Astrocyte of the cerebellum (primary cell): ENCODE data around the gene R3HDM2.

Source experiments
- DNase-seq: peaks from one replicate; pipeline ENCODE4 v3.0.0-alpha.2; 2011; ENCODE audit warnings: low read depth
- H3K4me3 ChIP-seq: 2 replicates; pipeline ENCODE4 v1.5.1; 2011; ENCODE audit warnings: mild to moderate bottlenecking, low read depth, low read length, moderate library complexity
- in situ Hi-C: cut with HindIII; loops from 2 replicates; pipeline ENCODE4 v1.10.0; 2017; ENCODE audit warnings: low sequenced_read_pairs
- TF ChIP-seq, protein P1 (sequence below): IDR thresholded peaks from 2 replicates; pipeline ENCODE4 v1.5.1; 2012; ENCODE audit warnings: low read length, low read depth, moderate library complexity, mild to moderate bottlenecking; ENCODE audit errors: missing control alignments

R3HDM2 gene

DNA sequence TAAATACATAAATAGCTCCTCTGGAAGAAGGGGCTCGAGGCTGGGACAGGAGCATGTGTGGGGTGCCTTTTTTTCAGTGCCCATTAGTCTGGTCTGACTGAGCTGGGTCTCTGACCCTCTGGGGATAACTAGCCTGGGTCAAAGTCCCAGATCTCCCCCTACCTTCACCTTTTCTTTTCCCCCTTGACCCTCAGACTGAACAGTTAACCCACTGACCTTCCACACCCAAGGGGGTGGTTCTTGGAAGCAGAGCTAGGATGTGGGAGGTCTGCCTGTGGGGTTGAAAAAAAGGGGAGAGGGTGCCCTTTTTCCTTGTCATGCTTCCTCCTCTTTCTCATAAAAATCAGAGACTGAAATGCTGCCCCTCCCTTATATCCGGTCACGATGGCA, 27.8 kb upstream of the R3HDM2 start:
- H3K4me3 ChIP-seq = peak overlapping the region; percentile 51
- DNase-seq = no peak
- in situ Hi-C loops = loop anchor here (25.0 kb wide), 1 partner anchor 146 kb away; no protein-coding TSS in a partner anchor
- TF ChIP-seq, protein P1, sequence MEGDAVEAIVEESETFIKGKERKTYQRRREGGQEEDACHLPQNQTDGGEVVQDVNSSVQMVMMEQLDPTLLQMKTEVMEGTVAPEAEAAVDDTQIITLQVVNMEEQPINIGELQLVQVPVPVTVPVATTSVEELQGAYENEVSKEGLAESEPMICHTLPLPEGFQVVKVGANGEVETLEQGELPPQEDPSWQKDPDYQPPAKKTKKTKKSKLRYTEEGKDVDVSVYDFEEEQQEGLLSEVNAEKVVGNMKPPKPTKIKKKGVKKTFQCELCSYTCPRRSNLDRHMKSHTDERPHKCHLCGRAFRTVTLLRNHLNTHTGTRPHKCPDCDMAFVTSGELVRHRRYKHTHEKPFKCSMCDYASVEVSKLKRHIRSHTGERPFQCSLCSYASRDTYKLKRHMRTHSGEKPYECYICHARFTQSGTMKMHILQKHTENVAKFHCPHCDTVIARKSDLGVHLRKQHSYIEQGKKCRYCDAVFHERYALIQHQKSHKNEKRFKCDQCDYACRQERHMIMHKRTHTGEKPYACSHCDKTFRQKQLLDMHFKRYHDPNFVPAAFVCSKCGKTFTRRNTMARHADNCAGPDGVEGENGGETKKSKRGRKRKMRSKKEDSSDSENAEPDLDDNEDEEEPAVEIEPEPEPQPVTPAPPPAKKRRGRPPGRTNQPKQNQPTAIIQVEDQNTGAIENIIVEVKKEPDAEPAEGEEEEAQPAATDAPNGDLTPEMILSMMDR = no peak

DNA sequence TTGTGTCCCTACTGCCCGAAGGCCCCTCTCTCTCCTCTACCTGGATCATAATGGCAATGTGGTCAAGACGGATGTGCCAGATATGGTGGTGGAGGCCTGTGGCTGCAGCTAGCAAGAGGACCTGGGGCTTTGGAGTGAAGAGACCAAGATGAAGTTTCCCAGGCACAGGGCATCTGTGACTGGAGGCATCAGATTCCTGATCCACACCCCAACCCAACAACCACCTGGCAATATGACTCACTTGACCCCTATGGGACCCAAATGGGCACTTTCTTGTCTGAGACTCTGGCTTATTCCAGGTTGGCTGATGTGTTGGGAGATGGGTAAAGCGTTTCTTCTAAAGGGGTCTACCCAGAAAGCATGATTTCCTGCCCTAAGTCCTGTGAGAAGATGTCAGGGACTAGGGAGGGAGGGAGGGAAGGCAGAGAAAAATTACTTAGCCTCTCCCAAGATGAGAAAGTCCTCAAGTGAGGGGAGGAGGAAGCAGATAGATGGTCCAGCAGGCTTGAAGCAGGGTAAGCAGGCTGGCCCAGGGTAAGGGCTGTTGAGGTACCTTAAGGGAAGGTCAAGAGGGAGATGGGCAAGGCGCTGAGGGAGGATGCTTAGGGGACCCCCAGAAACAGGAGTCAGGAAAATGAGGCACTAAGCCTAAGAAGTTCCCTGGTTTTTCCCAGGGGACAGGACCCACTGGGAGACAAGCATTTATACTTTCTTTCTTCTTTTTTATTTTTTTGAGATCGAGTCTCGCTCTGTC, 26.1 kb upstream of the R3HDM2 start:
- no peak overlapping the region for H3K4me3 ChIP-seq
- TF ChIP-seq, protein P1 = no peak
- in situ Hi-C loops = loop anchor here (25.0 kb wide), 1 partner anchor 145 kb away; no protein-coding TSS in a partner anchor
- no peak for DNase-seq

DNA sequence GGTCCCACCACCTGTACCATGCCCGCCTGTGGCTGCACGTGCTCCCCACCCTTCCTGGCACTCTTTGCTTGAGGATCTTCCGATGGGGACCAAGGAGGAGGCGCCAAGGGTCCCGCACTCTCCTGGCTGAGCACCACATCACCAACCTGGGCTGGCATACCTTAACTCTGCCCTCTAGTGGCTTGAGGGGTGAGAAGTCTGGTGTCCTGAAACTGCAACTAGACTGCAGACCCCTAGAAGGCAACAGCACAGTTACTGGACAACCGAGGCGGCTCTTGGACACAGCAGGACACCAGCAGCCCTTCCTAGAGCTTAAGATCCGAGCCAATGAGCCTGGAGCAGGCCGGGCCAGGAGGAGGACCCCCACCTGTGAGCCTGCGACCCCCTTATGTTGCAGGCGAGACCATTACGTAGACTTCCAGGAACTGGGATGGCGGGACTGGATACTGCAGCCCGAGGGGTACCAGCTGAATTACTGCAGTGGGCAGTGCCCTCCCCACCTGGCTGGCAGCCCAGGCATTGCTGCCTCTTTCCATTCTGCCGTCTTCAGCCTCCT, 25.4 kb upstream of the R3HDM2 start:
- TF ChIP-seq, protein P1 = peak; percentile 69
- in situ Hi-C loops = loop anchor here (25.0 kb wide), 1 partner anchor 144 kb away; no protein-coding TSS in a partner anchor
- H3K4me3 ChIP-seq = no peak overlapping the region
- DNase-seq = no peak

DNA sequence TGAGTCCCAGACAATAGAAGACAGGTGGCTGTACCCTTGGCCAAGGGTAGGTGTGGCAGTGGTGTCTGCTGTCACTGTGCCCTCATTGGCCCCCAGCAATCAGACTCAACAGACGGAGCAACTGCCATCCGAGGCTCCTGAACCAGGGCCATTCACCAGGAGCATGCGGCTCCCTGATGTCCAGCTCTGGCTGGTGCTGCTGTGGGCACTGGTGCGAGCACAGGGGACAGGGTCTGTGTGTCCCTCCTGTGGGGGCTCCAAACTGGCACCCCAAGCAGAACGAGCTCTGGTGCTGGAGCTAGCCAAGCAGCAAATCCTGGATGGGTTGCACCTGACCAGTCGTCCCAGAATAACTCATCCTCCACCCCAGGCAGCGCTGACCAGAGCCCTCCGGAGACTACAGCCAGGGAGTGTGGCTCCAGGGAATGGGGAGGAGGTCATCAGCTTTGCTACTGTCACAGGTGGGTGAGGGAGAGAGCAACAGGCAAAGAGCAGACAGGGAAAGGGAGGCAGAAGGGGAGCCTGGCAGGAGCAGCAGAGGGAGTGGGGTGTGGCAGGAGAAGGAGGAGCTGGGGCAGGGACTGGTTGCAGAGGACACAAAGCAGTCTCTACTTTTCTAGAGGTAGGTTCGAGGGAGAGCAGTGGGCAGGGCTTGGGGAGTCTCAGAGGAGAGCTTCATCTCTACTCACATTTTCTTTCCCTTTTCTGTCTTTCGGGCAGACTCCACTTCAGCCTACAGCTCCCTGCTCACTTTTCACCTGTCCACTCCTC, 24.7 kb upstream of the R3HDM2 start:
- in situ Hi-C loops = loop anchor here (25.0 kb wide), 1 partner anchor 143 kb away; no protein-coding TSS in a partner anchor
- TF ChIP-seq, protein P1 = no peak
- H3K4me3 ChIP-seq = no peak overlapping the region
- no peak for DNase-seq

DNA sequence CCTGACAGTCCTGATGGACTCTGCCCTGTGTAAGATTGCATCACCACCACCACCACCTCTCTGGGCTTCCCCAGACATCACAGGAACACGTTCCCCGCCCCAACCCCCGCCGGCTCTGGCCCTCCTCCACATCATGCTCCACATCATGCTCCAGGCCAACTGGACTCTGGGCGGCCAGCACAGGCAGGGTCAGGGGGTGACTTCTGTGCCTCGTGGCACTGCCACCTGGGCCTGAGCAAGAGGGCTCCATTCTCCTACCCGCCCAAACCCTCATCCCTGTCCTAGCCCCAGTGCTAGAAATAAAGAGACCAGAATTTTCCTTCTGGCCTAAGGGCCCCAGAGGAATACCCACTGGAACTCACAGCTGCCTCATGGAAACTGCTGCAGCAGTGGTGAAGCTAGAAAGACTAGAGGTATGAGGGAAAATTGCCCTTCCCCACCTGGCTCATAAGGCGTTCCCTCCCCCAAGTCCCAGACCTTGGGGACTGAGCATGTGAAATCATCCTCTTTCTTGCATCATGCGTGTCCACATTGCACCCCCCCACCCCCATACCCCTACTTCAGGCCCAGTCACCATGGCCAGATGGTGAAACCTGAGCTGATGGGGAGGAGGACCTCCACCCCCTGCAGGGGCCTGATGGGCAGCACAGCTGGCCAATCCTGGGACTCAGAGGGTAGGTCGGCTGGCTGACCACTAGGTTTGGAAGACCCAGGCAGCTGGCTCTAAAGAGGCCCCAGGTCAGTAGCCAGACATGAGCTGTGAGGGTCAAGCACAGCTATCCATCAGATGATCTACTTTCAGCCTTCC, 23.9 kb upstream of the R3HDM2 start, which contains the start of gene INHBE:
Gene INHBE (plus strand): TSS at position 742 of the 808 bp plus-strand sequence. CDS start 230 bp downstream, outside the sequence.
- H3K4me3 ChIP-seq = no peak within 1 kb of the TSS
- in situ Hi-C loops = loop anchor here (25.0 kb wide), 1 partner anchor 142 kb away; no protein-coding TSS in a partner anchor
- no peak for DNase-seq
- TF ChIP-seq, protein P1 = no peak

DNA sequence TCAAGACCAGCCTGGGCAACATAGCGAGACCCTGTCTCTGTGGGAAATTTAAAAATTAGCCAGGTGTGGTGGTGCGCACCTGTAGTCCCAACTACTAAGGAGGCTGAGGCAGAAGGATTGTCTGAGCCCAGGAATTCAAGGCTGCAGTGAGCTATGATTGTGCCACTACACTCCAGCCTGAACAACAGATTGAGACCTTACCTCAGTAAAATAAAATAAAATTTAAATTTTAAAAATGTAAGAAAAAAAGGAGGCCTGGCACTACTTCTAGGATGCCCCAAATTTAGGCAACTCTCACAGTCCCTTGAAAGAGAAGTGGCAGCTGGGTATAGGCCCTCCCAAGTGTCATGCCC, 23.3 kb upstream of the R3HDM2 start:
- DNase-seq = no peak
- H3K4me3 ChIP-seq = no peak overlapping the region
- TF ChIP-seq, protein P1 = no peak
- in situ Hi-C loops = loop anchor here (25.0 kb wide), 1 partner anchor 142 kb away; no protein-coding TSS in a partner anchor
